Bone marrow (tissue), 2 donors: Measurements from ENCODE around the gene ATP13A1.
"Not testable (repeated sequence)": the region's sequence is repeated elsewhere in the genome, so short reads cannot be mapped to it uniquely, and the experiment has no call there.

Experiments
- DNase-seq, 2 donors: peaks; one replicate each; lab custom pipeline; 2025; lab: John Stamatoyannopoulos, UW

The ATP13A1 gene

GRCh38 chr19:19663256-19664120 is at the start of gene ATP13A1:
Gene ATP13A1 (minus strand): TSS chr19:19663676. CDS start chr19:19663666, 10 bp downstream.
- peak; percentile 94 for DNase-seq

GRCh38 chr19:19711934-19712828 is 48.7 kb upstream of the ATP13A1 start:
- DNase-seq: no peak

- DNase-seq: no peak
Observed at GRCh38 chr19:19711306-19711933, 47.9 kb upstream of the ATP13A1 start.

- no peak for DNase-seq
Observed at GRCh38 chr19:19710506-19710905, 47.0 kb upstream of the ATP13A1 start.

- DNase-seq: no peak
Observed at GRCh38 chr19:19704836-19705235, 41.4 kb upstream of the ATP13A1 start.

GRCh38 chr19:19700493-19700892 is 37.0 kb upstream of the ATP13A1 start:
- not testable (repeated sequence) for DNase-seq

GRCh38 chr19:19697589-19697988 is 34.1 kb upstream of the ATP13A1 start:
- DNase-seq: no peak

- DNase-seq: no peak
Observed at GRCh38 chr19:19696386-19696785, 32.9 kb upstream of the ATP13A1 start.

GRCh38 chr19:19691683-19692082 is 28.2 kb upstream of the ATP13A1 start:
- no peak for DNase-seq

GRCh38 chr19:19689023-19689422 is 25.5 kb upstream of the ATP13A1 start:
- DNase-seq: not testable (repeated sequence)

- DNase-seq: no peak
Observed at GRCh38 chr19:19687090-19687489, 23.6 kb upstream of the ATP13A1 start.

GRCh38 chr19:19686580-19686979 is 23.1 kb upstream of the ATP13A1 start:
- no peak for DNase-seq

GRCh38 chr19:19686119-19686518 is 22.6 kb upstream of the ATP13A1 start:
- not testable (repeated sequence) for DNase-seq

GRCh38 chr19:19679176-19680073 is 15.9 kb upstream of the ATP13A1 start:
- no peak for DNase-seq

- DNase-seq: no peak
Observed at GRCh38 chr19:19677579-19677978, 14.1 kb upstream of the ATP13A1 start.

- no peak for DNase-seq
Observed at GRCh38 chr19:19674315-19674714, 10.8 kb upstream of the ATP13A1 start.

GRCh38 chr19:19672816-19673215 is 9.3 kb upstream of the ATP13A1 start:
- DNase-seq: no peak

GRCh38 chr19:19670070-19670551 is 6.6 kb upstream of the ATP13A1 start:
- no peak for DNase-seq

GRCh38 chr19:19668230-19669012 is 4.9 kb upstream of the ATP13A1 start, which contains the start of gene ZNF101:
Gene ZNF101 (plus strand): TSS chr19:19668839. CDS start chr19:19668964, 125 bp downstream.
- DNase-seq: peak; percentile 77 to 81

GRCh38 chr19:19665420-19665948 is 2.0 kb upstream of the ATP13A1 start:
- not testable (repeated sequence) for DNase-seq
